DMS 273 treated with DMSO at 0.1 percent for 48 hours (cell line): ENCODE measurements around the gene GTF3A.

Experiments
- DNase-seq: peaks from one replicate; lab custom pipeline; 2025; lab: John Stamatoyannopoulos, UW

GTF3A gene

DNA sequence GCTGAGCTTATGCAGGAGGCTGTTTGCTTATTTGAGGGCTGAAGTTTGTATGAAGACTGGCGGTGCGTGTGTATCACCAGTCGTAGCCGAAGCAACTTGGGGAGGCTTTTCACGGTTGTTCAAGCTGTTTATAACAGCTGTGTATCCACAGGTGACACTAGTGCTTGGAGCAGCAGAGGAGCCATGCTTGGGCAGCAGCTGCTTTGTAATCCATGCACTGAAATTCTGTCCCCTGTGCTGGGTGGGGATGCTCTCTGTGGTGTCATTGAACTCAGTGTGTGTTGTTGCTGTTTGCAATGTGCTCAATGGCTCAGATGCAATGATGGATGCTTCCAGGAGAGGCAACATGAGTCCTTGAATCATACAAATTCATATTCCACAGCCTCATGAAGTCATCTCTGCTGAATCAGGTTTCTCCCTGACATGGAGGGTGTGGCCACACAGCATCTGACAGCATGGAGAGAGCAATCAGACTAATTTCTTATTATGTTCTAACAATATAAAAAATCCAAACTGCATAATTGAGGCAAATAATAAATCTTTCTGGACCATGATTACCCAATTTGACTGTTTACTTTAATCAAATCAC lies 18.8 kb upstream of the GTF3A start:
- DNase-seq = no peak

DNA sequence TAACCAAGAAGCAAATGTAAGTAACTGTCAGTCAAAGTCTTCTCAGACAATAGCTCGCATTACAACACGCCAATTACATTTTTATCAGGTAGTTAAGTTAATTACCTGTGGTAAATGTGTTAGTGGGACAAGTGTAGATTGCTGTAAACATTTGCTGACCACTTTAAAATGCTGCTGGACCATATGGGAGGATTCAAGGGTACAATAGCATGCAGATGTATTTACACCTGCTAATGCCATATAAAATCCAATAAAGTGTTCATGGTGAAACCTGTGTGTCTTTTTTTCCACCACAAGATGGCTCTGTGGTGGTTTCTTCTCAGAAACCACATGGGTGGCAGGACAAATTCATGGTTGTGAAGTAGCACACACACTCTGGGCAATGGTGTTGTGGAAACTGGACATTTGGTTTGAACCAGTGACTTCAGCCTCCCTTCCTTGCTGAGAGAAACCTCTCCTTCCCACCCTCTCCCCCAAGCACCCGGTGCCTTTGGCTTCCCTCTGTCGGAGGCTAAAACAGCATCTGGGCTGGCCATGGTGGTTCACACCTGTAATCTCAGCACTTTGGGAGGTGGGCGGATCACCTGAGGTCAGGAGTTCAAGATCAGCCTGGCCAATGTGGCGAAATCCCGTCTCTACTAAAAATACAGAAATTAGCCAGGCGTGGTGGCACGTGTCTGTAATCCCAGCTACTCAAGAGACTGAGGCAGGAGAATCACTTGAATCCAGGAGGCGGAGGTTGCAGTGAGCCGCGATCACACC lies 18.1 kb upstream of the GTF3A start:
- DNase-seq = no peak

DNA sequence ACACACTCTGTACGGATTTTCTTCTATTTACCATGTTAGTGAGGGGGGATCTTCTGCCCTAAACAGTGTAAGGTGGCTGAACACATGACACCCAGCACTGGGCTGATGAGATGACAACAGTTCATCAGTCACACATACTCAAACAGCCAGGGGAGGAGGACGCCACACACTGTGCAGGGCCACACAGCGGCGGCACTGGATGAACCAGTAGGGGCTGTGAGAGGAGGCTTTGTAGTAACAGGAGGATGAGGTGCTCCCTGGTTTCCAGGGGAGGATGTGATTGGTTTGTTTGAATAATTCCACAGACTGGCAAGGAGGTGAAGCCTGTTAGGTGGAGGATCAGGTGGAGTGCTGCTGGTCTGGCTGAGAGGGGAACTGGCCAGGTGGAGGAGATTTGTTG lies 16.3 kb upstream of the GTF3A start:
- no peak for DNase-seq

DNA sequence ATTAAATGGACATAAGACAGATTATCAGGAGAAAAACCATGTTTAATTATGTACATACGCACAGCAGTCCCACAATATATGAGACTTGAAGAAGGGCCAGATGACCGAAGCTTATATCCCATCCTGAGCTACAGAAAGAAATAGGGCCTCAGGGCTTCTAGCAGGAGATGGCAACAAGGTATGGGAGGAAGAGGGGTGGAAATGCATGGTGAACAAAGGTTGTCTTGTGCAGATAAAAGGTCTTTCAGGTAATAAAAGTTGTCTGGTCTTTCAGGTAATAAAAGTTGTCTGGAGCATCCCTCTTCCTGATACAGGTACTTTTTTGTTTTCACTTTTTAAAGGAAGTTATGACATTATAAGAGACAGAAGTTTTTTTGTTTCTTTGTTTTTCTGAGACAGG lies 15.4 kb upstream of the GTF3A start:
- no peak for DNase-seq

DNA sequence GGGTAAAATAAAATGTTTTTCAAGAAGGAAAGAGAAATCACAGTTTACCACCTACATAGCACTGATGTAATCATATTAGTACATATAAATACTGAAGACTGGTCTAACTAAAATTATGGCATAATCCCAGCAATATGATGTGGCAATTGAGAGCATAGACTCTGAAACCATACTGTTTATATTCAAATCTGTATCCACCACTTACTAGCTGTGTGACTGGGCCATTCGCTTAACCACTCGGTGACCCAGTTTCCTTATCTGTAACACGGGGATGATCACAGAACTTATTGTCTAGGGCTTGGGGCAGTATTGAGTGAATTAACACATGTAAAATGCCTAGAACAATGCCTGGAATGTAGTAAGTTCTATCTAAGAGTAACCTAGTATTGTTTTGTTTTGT lies 13.1 kb upstream of the GTF3A start:
- DNase-seq = no peak

DNA sequence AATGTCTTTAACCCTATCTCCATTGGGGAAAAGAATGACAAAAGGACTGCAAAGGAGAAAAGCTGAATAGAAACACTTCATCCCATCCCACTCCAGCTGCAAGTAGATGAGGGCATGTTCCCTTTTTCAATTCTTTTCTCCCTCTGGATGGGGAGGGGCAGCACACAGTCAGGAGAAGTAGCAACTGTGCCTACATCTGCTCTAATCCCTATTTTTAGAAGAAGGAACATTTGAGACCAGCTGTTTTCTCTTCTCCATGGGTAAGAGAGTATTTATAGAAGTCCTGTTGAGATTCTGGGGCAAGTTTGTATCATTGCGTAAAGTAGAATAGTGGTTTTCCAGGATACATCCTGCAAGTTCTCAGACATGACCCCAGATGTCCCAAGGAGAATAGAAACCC lies 9.3 kb upstream of the GTF3A start:
- DNase-seq = no peak

DNA sequence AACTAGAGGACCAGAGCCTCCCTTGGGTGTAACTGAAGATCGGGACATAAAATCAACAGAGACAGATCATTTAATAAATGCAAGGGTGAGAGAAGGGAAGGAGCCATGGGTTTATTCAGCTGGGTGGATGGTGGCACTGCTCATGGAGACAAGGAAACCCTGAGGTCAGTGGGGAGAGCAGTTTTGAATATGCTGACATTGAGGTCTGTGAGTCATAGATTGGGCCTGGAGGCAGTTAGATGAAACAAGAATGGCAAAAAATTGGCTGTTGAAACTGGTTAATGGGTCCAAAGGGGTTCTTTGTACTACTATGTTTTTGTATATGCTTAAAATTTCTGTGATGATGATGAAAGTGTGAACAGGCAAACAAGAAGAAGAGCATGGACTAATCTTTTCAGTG lies 5.1 kb upstream of the GTF3A start:
- DNase-seq = no peak

DNA sequence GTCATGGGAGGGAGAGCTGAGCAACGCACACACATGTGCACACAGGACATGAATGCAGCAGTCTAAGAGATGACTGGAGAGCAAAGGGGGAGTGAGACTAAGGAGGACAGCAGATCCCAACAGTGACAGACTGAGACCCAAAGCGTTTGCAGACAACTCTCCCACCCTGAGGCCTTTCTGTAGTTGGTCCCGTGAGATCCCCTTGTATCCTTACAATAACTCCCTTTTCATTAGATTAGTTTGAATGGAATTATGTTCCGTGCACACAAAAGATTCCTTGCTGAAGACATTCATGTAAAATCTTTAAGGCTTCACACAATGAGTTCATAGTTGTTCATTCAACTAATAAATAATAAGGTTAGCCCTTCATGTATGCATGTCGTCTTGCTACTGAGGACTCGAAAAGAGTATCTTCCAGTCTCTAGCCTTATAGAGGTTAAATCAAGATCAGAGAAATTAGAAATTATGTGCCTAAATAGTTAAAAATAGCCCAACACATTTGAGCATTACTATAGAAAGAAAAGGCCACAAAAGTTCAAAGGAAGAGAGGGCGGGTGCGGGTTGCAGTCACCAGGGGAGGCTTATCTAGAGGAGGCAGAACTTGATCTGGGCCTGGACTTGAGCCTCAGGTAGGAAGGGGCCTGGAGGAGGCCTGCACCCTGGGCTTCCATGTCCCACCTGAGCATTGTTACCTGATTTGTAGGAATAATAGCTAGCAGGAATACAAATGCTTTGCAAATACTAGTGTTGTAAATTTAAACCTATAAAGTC lies 3.1 kb upstream of the GTF3A start:
- DNase-seq = no peak

DNA sequence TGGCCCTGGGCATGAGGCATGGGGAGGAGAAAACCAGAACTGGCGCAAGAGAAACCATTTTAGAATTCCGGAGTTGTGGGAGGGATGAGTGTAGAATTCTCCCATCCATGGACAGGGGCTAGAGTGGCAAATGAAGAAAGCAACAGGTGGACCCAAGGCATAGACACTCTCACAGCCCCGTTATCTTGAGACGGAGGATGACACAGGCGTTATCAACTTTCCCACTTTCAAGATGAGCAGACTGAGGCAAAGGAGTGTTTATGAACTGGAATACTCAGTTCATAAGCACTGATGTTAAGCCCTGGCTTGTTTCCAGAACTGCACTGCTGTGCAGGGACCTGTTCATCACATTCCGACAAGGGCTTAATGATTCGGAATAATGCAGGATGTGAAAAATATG lies 1.1 kb upstream of the GTF3A start:
- DNase-seq = no peak

DNA sequence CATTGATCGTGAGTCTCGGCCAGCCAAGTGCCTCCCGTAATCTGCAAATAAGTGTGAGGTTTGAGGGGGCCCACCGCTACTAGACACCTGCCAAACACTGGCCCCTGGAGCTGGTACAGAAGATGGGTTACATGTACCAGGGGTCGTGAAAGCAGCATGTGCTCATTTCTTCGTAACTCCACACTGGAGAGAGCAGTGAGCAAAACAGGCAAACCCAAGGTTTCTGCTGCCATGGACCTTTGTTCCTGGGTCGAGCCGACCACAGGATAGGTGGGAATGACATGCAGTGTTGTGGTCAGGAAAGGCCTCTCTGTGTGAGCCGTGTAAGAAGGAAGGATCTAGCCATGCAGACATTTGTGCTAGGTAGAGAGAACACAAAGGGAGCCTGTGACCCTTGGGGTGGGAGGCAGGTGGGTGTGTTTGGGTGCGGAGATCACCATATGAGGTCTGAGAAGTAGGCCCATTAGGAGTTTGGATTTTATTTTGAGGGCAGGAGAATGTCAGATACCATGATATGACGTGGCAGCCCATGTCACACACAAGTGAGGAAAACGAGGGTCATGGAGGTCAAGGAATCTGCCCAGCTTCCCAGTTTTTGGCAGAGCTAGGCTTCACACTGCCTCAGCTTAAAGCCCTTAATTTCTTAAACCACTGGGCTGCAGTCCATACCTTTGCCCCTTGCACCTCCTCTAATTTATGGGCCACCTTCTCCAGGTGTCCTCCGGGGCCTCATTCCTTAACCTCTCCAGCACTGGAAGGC lies 919 bp downstream of the GTF3A start:
- no peak for DNase-seq

DNA sequence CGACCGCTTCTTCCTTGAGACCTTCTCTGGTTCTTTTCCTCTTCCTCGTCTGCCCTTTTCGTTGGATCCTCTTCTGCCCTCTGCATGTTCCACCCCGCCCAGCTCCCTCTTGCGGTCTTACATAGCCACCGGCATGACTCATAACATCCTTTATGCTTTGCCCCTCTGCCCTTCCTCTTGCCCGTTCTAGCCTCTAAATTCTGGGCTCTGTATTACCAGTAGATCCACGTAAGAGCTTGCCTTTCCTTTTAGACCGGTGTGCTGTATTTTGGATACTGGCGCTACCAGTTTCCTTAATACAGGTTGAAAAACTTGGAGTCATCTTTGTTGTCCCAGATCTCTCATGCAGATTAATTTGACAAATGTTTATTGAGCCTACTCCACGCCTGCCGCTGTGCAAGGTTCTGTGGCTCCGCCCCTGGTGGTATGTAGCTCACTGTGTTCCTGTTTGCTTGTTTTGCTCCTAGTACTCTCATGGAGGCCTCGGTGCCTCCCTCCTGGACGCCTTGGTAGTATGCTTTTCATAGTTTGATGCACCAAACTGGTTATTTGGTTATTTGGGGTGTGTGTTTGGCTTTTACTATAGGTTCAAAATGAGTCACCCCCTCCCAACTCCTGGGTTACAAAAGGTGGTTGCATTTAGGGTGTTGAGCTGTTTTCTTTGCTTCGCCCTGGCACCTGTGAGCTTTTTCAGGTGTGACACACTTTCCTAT lies 1.7 kb downstream of the GTF3A start:
- peak; percentile 45 for DNase-seq

DNA sequence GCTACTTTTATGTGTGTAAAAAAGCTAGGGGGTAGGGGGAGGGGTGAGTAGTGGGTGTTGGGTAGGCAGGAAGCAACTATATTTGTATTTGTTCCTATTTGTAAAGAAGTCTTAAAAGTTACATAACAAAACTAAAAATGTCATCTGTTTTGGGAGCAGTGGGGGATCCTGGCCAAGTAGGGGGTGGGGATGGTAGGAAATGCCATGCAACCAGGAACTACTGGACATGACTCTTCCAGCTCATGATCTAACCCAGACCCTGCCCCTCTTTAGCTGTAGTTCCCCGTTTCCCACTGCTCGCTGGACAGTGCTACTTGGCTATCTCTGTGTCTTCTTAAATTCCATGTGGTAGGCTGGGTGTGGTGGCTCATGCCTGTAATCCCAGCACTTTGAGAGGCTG lies 3.2 kb downstream of the GTF3A start:
- no peak for DNase-seq

DNA sequence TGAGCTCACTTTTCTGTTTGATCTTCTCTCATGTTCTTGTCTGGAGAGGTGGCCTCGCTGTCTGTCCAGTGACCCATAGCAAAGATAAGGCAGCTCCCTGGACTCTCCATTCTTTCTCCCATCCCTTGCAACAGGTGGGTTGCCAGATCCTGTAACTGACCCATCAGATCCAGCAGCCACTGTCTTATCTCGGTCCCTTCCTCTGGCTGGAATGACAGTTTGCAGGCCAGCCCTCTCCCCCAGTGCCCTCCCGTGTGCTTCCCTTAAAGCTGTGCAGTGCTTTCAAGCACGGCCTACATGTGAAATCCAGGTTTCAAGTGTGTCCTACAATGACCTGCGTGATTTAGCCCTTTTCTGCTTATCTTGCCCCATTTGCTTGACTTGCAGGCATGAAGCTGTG lies 3.7 kb downstream of the GTF3A start:
- no peak for DNase-seq

DNA sequence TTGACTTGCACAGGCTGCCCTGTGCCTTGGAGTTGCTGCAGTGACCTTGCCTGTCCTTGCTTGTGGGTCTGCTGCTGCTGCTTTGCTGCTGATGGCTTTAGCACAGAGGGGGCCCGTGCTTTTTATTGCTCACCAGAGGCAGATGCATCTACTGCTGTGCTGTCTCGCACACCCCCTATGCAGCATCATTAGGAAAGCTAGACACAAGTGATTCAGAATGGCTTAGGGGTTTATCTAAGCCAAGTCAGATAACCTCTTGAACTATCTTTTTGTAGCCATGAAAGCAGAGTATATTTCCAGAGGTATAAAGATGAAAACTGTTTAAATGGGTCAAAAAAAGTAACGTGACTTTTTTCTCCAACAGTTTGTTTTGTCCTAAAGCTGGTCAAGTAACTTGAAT lies 7.8 kb downstream of the GTF3A start:
- no peak for DNase-seq

DNA sequence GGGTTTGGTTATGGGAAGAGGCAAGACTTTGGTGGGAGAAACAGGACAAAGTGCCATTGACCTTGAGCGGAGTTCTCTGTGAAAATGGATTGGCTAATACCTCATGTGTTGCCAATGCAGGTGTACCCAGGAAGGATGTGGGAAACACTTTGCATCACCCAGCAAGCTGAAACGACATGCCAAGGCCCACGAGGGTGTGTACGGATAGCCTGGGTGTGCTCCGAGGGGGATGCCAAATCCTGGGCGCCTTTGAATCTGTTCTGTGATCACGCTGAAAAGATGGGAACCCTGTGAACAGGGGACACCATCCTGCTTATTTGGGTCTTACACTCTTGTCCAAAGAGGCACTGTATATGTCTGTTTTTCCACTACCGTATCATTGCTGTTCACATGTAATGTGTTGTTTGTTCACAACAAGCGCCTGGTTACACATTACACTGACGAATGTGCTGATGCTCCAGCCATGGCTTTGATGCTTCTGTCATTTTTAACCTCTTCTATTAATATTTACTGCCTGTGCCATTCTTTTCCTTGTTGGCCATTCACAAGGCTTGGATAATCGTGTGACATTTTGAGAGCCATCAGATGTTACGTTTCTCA lies 8.3 kb downstream of the GTF3A start:
- no peak for DNase-seq

DNA sequence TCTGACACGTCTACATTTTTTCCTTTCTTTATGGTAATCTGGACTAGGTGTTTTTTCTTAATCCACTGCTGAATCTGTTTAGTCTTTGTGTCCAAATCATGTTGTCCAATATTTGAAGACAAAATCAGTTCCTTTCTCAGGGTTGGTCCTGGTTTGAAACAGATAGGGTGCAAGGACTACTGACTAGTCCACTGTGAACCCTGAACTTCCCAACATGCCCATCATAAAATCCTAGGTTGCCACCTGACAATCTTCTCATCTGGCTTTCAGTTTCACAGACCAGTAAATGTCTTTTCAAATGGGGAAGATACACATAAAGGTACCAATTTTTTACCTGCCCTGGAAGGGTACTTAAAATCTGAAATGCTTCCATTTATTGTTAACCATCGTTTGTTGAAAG lies 12.7 kb downstream of the GTF3A start:
- DNase-seq = no peak

DNA sequence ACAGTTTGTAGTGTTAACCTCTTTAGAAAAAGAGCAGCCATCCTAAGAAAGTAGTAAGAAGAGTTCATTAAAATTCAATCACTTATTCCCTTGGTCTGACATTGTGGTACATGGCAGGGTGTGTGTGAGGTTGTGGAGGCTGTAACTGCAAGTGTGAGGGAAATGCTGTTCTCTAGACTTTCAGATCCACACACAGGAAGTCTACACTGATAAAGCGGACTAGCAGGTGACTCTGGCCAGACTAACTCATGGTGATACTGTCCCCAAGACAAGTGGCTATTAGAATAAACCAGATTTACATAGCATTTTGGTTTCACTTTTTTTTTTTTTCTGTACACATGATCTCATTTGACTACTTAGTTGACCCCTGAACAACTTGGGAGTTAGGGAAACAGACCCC lies 16.0 kb downstream of the GTF3A start:
- no peak for DNase-seq

DNA sequence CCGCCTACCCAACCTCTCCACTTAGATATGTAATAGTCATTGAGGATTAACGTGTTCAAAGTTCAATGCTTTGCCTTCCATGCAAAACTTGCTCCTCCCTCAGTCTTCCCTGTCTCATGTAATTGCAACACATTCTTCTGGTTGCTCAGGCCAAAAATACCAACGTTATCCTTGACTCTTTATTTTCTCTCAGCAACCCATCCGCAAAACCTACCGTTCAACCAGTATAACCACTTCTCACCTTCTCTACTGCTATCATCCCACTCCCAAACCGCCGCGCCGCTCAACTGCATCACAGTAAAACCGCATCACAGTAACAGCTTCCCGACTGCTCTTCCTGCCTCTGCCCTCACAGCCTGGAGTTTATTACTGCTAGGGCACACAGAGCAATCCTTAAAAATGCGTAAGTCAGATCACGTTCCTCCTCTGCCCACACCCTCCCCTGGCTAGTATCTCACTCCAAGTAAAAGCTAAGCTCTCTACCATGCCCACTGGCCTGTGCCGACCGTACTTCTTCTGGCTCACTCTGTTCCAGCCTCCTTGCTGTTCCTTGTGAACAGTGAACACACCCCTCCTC lies 17.7 kb downstream of the GTF3A start:
- no peak for DNase-seq

DNA sequence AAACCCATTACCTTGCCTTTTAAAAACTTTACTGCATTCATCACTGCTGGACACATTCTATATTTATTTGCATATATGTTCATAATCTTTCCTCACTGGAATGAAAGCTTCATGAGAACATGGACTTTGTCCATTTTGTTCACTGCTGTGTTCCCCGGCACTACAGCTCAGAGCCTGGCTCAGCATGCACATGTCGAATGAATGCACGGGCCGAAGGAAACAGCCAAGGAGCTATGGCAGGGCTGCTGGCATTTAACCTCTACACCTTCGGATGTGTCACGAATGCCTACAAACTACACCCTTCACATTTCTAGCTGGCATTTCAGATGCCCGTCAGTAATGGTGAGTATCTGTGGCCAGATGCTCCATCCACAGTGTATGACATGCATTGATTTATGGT lies 18.4 kb downstream of the GTF3A start:
- no peak for DNase-seq

DNA sequence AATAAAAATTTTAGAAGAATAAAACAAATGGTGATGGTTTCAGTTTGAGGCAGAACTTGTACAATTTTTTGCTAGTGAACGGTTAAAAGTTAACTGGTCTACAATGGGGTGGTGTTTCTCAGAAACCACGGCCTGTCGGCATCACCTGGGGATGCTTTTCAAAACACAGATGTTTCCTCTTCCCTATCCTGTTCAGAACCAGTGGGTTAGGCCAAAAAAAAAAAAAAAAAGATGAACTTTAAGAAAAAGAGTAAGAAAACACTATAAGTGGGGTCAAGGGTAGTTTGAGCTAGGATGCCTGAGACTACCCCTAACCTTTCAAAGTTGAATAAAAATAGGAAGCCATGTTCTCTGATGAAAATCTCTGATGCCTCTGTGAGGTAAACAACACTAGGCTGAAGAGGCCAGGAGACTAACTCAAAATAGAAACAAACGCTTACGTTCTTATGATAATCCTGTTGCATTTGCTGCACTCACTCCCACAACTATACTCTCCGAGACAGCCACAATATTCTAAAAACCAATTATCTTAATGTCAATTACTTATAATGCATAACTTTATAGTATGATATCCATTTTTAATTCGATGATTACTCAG lies 22.7 kb downstream of the GTF3A start:
- no peak for DNase-seq

DNA sequence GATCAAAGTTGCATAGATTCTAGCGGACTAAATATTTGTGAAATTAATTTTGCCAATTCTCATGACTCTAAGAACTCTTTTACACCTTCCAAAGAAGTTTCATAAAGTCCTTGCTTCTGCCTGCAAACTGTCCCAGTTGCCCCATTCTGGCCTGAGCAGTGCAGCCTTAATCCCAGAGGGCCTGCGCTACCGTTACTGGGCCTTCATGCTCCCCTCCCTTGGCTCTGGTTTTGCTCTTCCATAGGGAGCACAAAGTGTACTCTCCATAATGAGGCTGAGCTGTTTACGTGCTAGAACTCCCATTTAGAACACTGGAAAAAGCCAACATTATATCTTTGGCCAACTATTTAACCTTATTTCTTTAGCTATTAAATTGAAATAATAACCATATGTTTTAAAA lies 23.9 kb downstream of the GTF3A start:
- no peak for DNase-seq
